Heart left ventricle (tissue), 13 donors: Measurements from ENCODE around the gene TAF4B.

Source experiments
- POLR2A ChIP-seq, 2 donors: fragments of 450-650 bp; IDR thresholded peaks; one replicate each; pipeline ENCODE4 v1.6.1; 2017; ENCODE audit warnings: antibody characterized with exemption in 2 of 2, mild to moderate bottlenecking in 2 of 2, moderate library complexity in 2 of 2
- TF ChIP-seq, protein P1 (sequence below), 12 donors: fragments of 200-600 bp; sonication (generic) in 4 of 12; IDR thresholded peaks; one replicate each; pipeline versions ENCODE4 v1.5.0 to v1.8.0; 2018 to 2022; ENCODE audit warnings: antibody characterized with exemption in 12 of 12, mild to moderate bottlenecking in 5 of 12
- donor health status: ischemic (EF 13 %, LVEDD 7.1; RV severe dilation, severe dysfunction).
- donor health status: DM: no; HTN: yes; CAD: no.
- donor health status: DM: no; HTN: no; CAD: no.
- donor health status: ischemic (EF 25% LVEDD 6.9; RV normal size, moderate dysfunction).
- donor health status: ischemic (EF 25% LVEDD 5.7; RV mildly dilated, moderate dysfunction).
- donor health status: ischemic (EF 35%, LVEDD 5.7; RV mildly dilated, moderate dysfunction).
- donor health status: nonischemic (EF 11% LVEDD 7.7; RV severe dilation, severe dysfunction).
- donor health status: DM: yes; HTN: yes; CAD: no.
- donor health status: PGD.
- donor health status: ischemic (EF 29% LVEDD 5.4; RV normal size, mild dysfunction).
- donor health status: nonischemic (EF 23%, LVEDD 6.1; RV moderate dilation, normal function).

DNA sequence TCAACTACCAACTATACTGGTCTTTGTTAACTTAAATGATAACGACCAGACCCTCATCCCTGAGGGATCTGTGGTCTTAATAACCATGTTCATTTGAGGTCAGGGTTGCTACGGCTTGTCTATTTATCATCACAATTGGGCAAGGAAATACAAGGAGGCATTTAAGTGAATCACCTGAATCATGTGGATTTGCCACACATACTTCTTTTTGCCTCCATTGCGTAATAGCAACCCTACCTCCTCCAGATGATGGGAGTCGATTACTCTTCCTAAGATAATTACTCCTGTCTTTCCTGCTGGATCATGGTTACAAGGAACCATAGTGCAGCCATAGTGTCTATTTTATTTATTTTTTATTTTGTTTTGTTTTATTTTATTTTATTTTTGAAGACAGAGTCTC is 42.2 kb downstream of the TAF4B start:
- TF ChIP-seq, protein P1, sequence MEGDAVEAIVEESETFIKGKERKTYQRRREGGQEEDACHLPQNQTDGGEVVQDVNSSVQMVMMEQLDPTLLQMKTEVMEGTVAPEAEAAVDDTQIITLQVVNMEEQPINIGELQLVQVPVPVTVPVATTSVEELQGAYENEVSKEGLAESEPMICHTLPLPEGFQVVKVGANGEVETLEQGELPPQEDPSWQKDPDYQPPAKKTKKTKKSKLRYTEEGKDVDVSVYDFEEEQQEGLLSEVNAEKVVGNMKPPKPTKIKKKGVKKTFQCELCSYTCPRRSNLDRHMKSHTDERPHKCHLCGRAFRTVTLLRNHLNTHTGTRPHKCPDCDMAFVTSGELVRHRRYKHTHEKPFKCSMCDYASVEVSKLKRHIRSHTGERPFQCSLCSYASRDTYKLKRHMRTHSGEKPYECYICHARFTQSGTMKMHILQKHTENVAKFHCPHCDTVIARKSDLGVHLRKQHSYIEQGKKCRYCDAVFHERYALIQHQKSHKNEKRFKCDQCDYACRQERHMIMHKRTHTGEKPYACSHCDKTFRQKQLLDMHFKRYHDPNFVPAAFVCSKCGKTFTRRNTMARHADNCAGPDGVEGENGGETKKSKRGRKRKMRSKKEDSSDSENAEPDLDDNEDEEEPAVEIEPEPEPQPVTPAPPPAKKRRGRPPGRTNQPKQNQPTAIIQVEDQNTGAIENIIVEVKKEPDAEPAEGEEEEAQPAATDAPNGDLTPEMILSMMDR (IDR thresholded peaks at IDR 0.05), result no peak
- no peak for TF ChIP-seq POLR2A (IDR thresholded peaks at IDR 0.05)
